Mucosa of gallbladder (tissue), 1 donor: ENCODE results near the gene TIMP4. TPM values are rescaled to one million over a fixed set of nuclear protein-coding genes. Genes with fewer than 3 reads are reported as not detected.

Experiments
- total RNA-seq: library from RNA; stranded (reverse); gene quantifications from one replicate; pipeline ENCODE4 v1.2.1, GENCODE V29; 2021
- donor health status: DM: no; HTN: no; CAD: no.

Gene TIMP4
- total RNA-seq, 1 donor from 2014 or later = 3.7 TPM

Other genes starting within 250 kb of the TIMP4 start
- gene SYN2, start 154.5 kb downstream of the TIMP4 start, total RNA-seq = 0.95 TPM
- 13.0 TPM for gene PPARG, start 130.2 kb upstream of the TIMP4 start, total RNA-seq